ENCODE measurements around the gene GSC.

Gene GSC

GRCh38 chr14:94775871-94776210 lies 5.9 kb upstream of the GSC start:
- no peaks in the 10 kb centered on the region for H3K36me3 Mint-ChIP-seq (ENCODE audit: low read depth)
- H3K4me3 Mint-ChIP-seq, result no peak overlapping the region
- H3K27me3 Mint-ChIP-seq, result peaks cover 94% of the 10 kb centered on the region
- peaks cover 8% of the 10 kb centered on the region for H3K9me3 Mint-ChIP-seq
- H3K27ac Mint-ChIP-seq, result no peak overlapping the region
- H3K4me1 Mint-ChIP-seq (ENCODE audit: low read depth), result peaks cover 11% of the 10 kb centered on the region
- intact Hi-C loops (cut with micrococcal nuclease), result no loop called here

- intact Hi-C loops (cut with micrococcal nuclease), result no loop called here
- Mint-ChIP-seq H3K9me3 (peaks cover 8% of the 10 kb centered on the region), H3K4me1 (ENCODE audit: low read depth) (peaks cover 16% of the 10 kb centered on the region), H3K27me3 (peaks cover 94% of the 10 kb centered on the region), H3K27ac (no peak overlapping the region), H3K36me3 (ENCODE audit: low read depth) (no peaks in the 10 kb centered on the region), H3K4me3 (no peak overlapping the region)
Measured at GRCh38 chr14:94775091-94775870, 5.4 kb upstream of the GSC start.

- Mint-ChIP-seq H3K27me3 (peaks cover 91% of the 10 kb centered on the region), H3K9me3 (peaks cover 8% of the 10 kb centered on the region), H3K27ac (no peak overlapping the region), H3K4me1 (ENCODE audit: low read depth) (peaks cover 17% of the 10 kb centered on the region), H3K36me3 (ENCODE audit: low read depth) (no peaks in the 10 kb centered on the region), H3K4me3 (no peak overlapping the region)
- intact Hi-C loops (cut with micrococcal nuclease), result no loop called here
Measured at GRCh38 chr14:94774344-94775090, 4.6 kb upstream of the GSC start.

GRCh38 chr14:94773655-94774343 lies 3.9 kb upstream of the GSC start:
- Mint-ChIP-seq H3K4me1 (ENCODE audit: low read depth) (peaks cover 24% of the 10 kb centered on the region), H3K9me3 (peaks cover 8% of the 10 kb centered on the region), H3K36me3 (ENCODE audit: low read depth) (no peaks in the 10 kb centered on the region), H3K27me3 (peaks cover 93% of the 10 kb centered on the region), H3K27ac (no peak overlapping the region), H3K4me3 (no peak overlapping the region)
- intact Hi-C loops (cut with micrococcal nuclease), result no loop called here

- Mint-ChIP-seq H3K4me3 (no peak overlapping the region), H3K27me3 (peaks cover 94% of the 10 kb centered on the region), H3K36me3 (ENCODE audit: low read depth) (no peaks in the 10 kb centered on the region)
Measured at GRCh38 chr14:94773061-94773648, 3.2 kb upstream of the GSC start.

GRCh38 chr14:94772548-94772947 lies 2.6 kb upstream of the GSC start:
- Mint-ChIP-seq H3K4me3 (no peak overlapping the region), H3K4me1 (ENCODE audit: low read depth) (peaks cover 30% of the 10 kb centered on the region), H3K27ac (no peak overlapping the region), H3K27me3 (peaks cover 95% of the 10 kb centered on the region), H3K9me3 (peaks cover 8% of the 10 kb centered on the region), H3K36me3 (ENCODE audit: low read depth) (no peaks in the 10 kb centered on the region)
- intact Hi-C loops (cut with micrococcal nuclease), result no loop called here

More at GRCh38 chr14:94773061-94773648, 3.2 kb upstream of the GSC start:
- H3K27ac Mint-ChIP-seq, result no peak overlapping the region
- H3K4me1 Mint-ChIP-seq (ENCODE audit: low read depth), result peaks cover 29% of the 10 kb centered on the region
- H3K9me3 Mint-ChIP-seq, result peaks cover 8% of the 10 kb centered on the region
- intact Hi-C loops (cut with micrococcal nuclease), result no loop called here

GRCh38 chr14:94771906-94772490 lies 2.1 kb upstream of the GSC start:
- intact Hi-C loops (cut with micrococcal nuclease), result no loop called here
- peaks cover 8% of the 10 kb centered on the region for H3K9me3 Mint-ChIP-seq
- peaks cover 95% of the 10 kb centered on the region for H3K27me3 Mint-ChIP-seq
- H3K4me3 Mint-ChIP-seq, result no peak overlapping the region
- no peaks in the 10 kb centered on the region for H3K36me3 Mint-ChIP-seq (ENCODE audit: low read depth)
- H3K4me1 Mint-ChIP-seq (ENCODE audit: low read depth), result peaks cover 30% of the 10 kb centered on the region
- H3K27ac Mint-ChIP-seq, result no peak overlapping the region

GRCh38 chr14:94771158-94771905 lies 1.4 kb upstream of the GSC start:
- H3K4me1 Mint-ChIP-seq (ENCODE audit: low read depth), result peaks cover 30% of the 10 kb centered on the region
- H3K9me3 Mint-ChIP-seq, result peaks cover 8% of the 10 kb centered on the region
- no peak overlapping the region for H3K4me3 Mint-ChIP-seq
- H3K27ac Mint-ChIP-seq, result no peak overlapping the region
- peaks cover 93% of the 10 kb centered on the region for H3K27me3 Mint-ChIP-seq
- intact Hi-C loops (cut with micrococcal nuclease), result no loop called here
- H3K36me3 Mint-ChIP-seq (ENCODE audit: low read depth), result no peaks in the 10 kb centered on the region

GRCh38 chr14:94770815-94771157 lies 873 bp upstream of the GSC start:
- Mint-ChIP-seq H3K27ac (no peak overlapping the region), H3K36me3 (ENCODE audit: low read depth) (no peaks in the 10 kb centered on the region), H3K27me3 (peaks cover 91% of the 10 kb centered on the region), H3K4me1 (ENCODE audit: low read depth) (peaks cover 30% of the 10 kb centered on the region), H3K4me3 (peak overlapping the region; percentile 59), H3K9me3 (peaks cover 6% of the 10 kb centered on the region)
- intact Hi-C loops (cut with micrococcal nuclease), result no loop called here

- Mint-ChIP-seq H3K36me3 (ENCODE audit: low read depth) (no peaks in the 10 kb centered on the region), H3K27me3 (peaks cover 91% of the 10 kb centered on the region), H3K9me3 (peaks cover 1% of the 10 kb centered on the region), H3K4me1 (ENCODE audit: low read depth) (peaks cover 25% of the 10 kb centered on the region), H3K4me3 (peak overlapping the region; percentile 59), H3K27ac (no peak overlapping the region)
- intact Hi-C loops (cut with micrococcal nuclease), result no loop called here
Measured at GRCh38 chr14:94770251-94770749, 387 bp upstream of the GSC start.

GRCh38 chr14:94768521-94769390 lies 1.2 kb downstream of the GSC start:
- H3K4me3 Mint-ChIP-seq, result peak overlapping the region; percentile 72
- no peaks in the 10 kb centered on the region for H3K9me3 Mint-ChIP-seq
- H3K4me1 Mint-ChIP-seq (ENCODE audit: low read depth), result peaks cover 24% of the 10 kb centered on the region
- no peaks in the 10 kb centered on the region for H3K36me3 Mint-ChIP-seq (ENCODE audit: low read depth)
- intact Hi-C loops (cut with micrococcal nuclease), result no loop called here
- peaks cover 91% of the 10 kb centered on the region for H3K27me3 Mint-ChIP-seq
- H3K27ac Mint-ChIP-seq, result no peak overlapping the region

- Mint-ChIP-seq H3K27me3 (peaks cover 91% of the 10 kb centered on the region), H3K27ac (no peak overlapping the region), H3K9me3 (no peaks in the 10 kb centered on the region), H3K4me1 (ENCODE audit: low read depth) (peaks cover 24% of the 10 kb centered on the region), H3K36me3 (ENCODE audit: low read depth) (no peaks in the 10 kb centered on the region), H3K4me3 (peak overlapping the region; percentile 72)
- intact Hi-C loops (cut with micrococcal nuclease), result no loop called here
Measured at GRCh38 chr14:94768141-94768520, 1.8 kb downstream of the GSC start.

Measured in dendritic cell treated with granulocyte-macrophage colony-stimulating factor and Interleukin-4, amounts not matched to agents 40 ng/mL and 50 ng/mL, for 4 days (primary cell).